DMS53 treated with DMSO at 0.1 percent for 48 hours (cell line): ENCODE measurements around the gene CTNND1.

Experiments
- DNase-seq: peaks from one replicate; lab custom pipeline; 2025; ENCODE audit not compliant: unreplicated experiment; lab: John Stamatoyannopoulos, UW

The CTNND1 gene

GRCh38 chr11:57763568-57763967, 2.0 kb downstream of the CTNND1 start:
- DNase-seq = no peak

GRCh38 chr11:57764021-57764420, 2.4 kb downstream of the CTNND1 start:
- DNase-seq = no peak

GRCh38 chr11:57764566-57764965, 3.0 kb downstream of the CTNND1 start:
- no peak for DNase-seq

- no peak for DNase-seq
Measured at GRCh38 chr11:57764972-57765371, 3.4 kb downstream of the CTNND1 start.

- no peak for DNase-seq
Measured at GRCh38 chr11:57770793-57771192, 9.2 kb downstream of the CTNND1 start.

GRCh38 chr11:57771365-57771764, 9.8 kb downstream of the CTNND1 start:
- DNase-seq = no peak

GRCh38 chr11:57772562-57772961, 11.0 kb downstream of the CTNND1 start:
- DNase-seq = no peak

- DNase-seq = no peak
Measured at GRCh38 chr11:57773026-57773598, 11.5 kb downstream of the CTNND1 start.

GRCh38 chr11:57775491-57775890, 13.9 kb downstream of the CTNND1 start:
- no peak for DNase-seq

- no peak for DNase-seq
Measured at GRCh38 chr11:57776031-57776521, 14.5 kb downstream of the CTNND1 start.

- DNase-seq = no peak
Measured at GRCh38 chr11:57776577-57777210, 15.1 kb downstream of the CTNND1 start.

GRCh38 chr11:57777969-57778317, 16.3 kb downstream of the CTNND1 start:
- DNase-seq = no peak

- DNase-seq = no peak
Measured at GRCh38 chr11:57778318-57779037, 16.9 kb downstream of the CTNND1 start.

GRCh38 chr11:57779276-57779675, 17.7 kb downstream of the CTNND1 start:
- no peak for DNase-seq

- peak; percentile 58 for DNase-seq
Measured at GRCh38 chr11:57781529-57781943, 19.9 kb downstream of the CTNND1 start.

- DNase-seq = no peak
Measured at GRCh38 chr11:57785072-57785471, 23.5 kb downstream of the CTNND1 start.

GRCh38 chr11:57786436-57786835, 24.8 kb downstream of the CTNND1 start:
- no peak for DNase-seq

- DNase-seq = no peak
Measured at GRCh38 chr11:57787006-57787604, 25.5 kb downstream of the CTNND1 start.

GRCh38 chr11:57787920-57788702, 26.5 kb downstream of the CTNND1 start:
- DNase-seq = no peak

GRCh38 chr11:57788703-57789088, 27.1 kb downstream of the CTNND1 start:
- DNase-seq = no peak
